HCEC 1CT (cell line): ENCODE measurements around the gene ARHGEF10L.

ENCODE experiments used
- DNase-seq: peaks from one replicate; pipeline ENCODE4 v3.0.0-alpha.2; 2017

ARHGEF10L gene

DNA sequence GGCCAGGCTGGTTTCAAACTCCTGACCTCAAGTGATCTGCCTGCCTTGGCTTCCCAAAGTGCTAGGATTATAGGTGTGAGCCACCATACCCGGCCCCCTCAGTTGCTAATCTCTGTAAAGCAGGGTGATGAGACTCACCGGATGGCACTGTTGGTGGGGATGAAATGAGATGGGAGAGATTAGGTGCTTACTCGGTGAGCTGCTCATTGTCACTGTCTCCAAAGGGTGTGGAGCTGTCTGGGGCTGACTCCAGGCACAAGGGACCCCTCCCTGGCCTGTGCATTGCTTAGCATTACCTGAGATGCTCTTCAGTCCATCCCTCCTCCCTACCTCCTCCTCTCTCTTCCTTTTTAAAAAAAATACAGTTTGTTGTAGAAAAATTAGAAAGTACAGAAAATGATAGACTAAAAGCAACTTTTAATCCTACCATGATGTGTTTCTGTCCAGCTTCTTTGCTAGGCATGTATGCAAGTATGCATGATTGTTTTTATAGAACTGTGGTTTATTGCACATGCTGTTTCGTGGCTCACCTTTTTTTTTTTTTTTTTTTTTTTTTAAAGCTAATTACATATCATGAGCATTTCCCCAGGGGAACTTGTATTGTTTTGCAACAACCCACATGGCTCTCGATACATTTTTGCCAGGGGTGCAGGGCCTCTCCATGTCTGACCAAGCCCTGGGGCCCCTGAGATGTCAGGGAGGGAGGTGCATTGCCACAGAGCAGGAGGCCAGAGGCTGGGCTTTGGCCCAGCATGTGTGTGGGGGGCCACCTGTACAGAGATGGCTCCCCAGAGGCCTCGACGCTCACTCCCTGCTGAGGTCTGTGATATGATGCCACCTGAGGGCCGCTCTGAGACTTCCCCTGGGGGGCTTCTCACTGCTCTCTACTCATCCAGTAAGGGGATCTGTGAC, 55.4 kb downstream of the ARHGEF10L start:
- no peak for DNase-seq

- DNase-seq = no peak
These were observed 56.1 kb downstream of the ARHGEF10L start for GRCh38 chr1:17595602-17595925.

DNA sequence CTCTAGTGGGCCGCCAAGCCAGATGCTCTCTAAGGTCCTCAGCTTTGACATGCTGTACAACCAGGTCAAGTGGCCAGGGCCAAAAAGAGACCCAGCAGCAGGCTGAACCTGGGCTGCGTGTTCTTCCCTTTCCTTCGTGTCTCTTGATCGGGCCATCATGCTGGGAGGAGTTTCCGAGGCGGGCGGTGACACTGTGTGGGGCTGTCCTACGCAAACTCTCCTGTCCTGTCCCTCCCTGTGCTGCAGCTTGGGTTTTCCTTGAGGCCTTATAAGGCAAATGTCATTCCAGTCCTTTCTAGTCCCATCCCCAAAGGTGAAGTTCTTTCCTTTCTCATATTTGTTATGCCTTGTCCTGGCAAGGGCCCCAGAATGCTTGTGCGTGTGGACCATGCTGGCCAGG, 56.7 kb downstream of the ARHGEF10L start:
- no peak for DNase-seq

DNA sequence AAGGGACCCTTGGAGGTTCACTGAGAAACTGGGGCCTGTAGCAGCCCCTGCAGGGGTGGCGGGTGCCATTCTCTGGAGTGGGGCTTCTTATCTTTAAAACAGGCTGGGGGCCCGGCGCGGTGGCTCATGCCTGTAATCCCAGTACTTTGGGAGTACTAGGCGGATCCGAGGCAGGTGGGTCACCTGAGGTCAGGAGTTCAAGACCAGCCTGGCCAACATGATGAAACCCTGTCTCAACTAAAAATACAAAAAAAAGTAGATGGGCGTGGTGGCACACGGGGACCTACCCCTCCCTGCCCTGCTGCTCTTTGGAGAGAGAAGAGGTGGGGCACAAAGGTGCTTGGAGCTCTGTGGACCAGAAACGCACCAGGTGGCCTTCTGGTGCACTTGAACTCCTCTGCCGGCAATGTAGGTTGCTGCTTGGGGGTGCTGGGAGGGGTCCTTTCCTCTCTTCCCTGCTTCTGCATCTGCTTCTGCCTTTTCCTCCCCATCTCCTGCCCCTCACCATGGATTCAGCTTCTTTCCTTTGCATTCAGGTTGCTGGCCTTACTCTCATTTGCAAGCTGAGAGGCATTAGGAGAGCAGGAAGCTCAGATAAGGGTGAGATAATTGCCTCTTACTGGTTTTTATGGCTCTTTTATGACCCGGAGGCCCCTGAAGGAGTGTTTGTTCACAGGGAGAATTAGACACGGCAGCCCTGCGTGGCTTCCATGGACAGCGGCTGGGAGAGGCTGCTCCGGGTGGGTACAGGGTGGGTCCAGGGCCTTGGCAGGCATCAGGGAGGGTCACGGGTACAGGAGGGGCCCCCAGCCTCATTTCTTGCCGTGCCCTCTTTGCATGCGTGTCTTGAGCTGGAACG, 57.4 kb downstream of the ARHGEF10L start:
- DNase-seq = no peak

DNA sequence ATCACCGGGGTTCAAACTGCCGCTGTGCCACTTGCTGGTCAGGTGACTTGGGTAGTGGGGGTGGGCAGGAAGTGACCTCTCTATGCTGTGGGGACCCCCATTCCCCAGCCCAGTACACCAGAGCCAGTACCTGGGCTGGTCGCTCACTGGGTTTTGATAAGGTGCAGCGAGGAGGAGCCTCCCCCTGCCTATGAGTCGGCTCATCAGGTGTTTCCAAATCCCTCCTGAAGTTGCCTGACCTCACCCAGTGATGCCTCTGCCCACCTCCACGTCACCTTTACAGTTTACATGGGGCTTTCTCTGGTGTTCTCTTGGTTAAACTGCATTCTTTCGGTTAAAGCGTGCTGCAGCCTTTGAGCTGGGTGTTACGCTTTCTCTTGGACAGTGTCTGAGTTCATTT, 58.2 kb downstream of the ARHGEF10L start:
- no peak for DNase-seq

GRCh38 chr1:17598251-17598650, 58.8 kb downstream of the ARHGEF10L start:
- no peak for DNase-seq

GRCh38 chr1:17599291-17599953, 59.9 kb downstream of the ARHGEF10L start:
- DNase-seq = no peak

DNA sequence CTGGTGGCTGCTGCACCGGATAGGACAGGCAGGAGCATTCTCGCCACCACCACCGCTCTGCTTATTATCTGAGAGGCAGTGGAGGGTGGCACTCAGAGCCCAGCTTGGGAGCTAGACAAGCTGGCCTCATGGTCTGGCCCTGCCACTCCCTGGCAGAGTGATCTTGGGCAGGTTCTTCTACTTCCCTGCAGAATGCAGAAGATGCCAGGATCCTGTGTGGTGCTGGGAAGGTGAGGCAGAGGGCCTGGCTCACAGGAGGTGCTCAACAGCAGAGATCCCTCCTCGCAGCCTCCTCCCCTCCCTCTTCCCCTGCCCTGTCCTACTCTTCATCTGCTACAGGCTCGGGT, 60.4 kb downstream of the ARHGEF10L start:
- DNase-seq = no peak

DNA sequence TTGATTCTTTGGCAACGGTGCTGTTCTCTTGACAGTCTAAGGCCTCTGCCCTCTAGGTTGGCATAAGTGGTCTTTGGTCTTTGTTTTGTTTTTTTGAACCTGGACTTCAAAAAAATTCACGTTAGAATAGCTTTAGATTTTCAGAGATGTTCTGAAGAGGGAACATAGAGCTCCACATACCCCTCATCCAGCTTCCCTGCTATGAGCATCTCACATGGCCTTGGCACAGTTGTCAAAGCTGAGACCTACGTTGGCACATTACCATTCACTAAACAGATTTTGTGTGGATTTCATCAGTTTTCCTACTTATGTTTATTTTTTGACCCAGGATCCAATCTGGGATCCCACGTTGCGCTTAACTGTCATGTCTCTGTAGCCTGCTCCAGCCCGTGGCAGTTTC, 60.8 kb downstream of the ARHGEF10L start:
- no peak for DNase-seq

- no peak for DNase-seq
These were observed 62.3 kb downstream of the ARHGEF10L start for GRCh38 chr1:17601643-17602382.

- no peak for DNase-seq
These were observed 63.8 kb downstream of the ARHGEF10L start for GRCh38 chr1:17603091-17603841.

DNA sequence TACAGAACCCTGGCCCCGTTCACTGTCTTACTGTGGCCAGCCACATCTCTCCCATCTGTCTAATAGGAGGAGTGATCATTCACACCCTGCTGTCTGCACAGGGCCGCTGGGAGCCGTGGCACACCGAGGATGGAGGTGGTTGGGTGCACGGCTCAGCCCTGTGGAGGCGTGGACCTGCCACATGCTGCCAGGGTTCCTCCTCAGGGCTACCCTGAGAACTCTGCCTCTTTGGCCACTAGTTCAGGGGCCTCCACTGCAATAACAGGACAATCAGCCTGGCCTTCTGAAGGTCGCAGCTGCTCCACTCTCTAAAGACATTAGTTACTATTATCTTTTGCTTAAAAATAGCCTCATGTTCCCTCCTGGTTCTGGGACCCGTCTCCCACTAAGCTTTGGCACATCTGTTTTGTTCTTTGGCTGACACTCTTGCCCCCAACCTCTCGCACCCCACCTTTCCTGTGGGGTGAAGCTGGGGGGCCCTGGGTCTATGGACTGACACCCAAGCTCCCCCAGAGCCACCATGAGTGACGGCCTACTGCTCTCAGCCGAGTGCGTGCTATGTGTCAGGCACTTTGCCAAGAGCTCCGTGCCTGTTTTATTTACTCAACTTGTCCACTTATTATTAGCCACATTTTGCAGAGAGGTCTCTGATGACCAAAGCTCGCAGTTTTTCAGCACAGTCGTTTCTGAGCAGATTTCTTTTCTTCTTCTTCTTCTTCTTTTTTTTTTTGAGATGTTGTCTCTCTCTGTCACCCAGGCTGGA, 66.3 kb downstream of the ARHGEF10L start:
- no peak for DNase-seq

DNA sequence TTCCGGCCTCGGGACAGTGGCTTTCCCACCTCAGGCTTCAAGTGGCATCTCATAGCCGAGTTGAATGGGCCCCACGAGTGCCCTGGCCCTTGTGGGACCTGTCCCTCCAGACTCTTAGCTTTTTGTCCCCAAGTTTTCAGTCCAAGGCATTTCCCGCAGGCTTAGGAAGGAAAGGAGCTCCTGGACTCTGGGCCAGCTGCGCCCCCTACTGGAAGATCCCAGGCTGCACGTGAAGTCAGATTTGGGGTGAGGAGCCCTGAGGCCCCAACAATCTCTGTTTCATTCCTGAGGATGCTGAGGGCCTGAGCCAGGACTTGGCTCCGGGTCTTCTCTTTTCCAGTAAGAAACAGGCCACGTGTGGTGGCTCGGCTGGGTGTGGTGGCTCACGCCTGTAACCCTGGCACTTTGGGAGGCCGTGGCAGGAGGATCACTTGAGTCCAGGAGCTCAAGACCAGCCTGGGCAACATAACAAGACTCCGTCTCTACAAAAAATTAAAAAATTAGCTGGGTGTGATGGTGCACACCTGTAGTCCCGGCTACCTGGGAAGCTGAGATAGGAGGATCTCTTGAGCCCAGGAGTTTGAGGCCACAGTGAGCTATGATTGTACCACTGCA, 67.4 kb downstream of the ARHGEF10L start:
- peak; percentile 54 for DNase-seq

DNA sequence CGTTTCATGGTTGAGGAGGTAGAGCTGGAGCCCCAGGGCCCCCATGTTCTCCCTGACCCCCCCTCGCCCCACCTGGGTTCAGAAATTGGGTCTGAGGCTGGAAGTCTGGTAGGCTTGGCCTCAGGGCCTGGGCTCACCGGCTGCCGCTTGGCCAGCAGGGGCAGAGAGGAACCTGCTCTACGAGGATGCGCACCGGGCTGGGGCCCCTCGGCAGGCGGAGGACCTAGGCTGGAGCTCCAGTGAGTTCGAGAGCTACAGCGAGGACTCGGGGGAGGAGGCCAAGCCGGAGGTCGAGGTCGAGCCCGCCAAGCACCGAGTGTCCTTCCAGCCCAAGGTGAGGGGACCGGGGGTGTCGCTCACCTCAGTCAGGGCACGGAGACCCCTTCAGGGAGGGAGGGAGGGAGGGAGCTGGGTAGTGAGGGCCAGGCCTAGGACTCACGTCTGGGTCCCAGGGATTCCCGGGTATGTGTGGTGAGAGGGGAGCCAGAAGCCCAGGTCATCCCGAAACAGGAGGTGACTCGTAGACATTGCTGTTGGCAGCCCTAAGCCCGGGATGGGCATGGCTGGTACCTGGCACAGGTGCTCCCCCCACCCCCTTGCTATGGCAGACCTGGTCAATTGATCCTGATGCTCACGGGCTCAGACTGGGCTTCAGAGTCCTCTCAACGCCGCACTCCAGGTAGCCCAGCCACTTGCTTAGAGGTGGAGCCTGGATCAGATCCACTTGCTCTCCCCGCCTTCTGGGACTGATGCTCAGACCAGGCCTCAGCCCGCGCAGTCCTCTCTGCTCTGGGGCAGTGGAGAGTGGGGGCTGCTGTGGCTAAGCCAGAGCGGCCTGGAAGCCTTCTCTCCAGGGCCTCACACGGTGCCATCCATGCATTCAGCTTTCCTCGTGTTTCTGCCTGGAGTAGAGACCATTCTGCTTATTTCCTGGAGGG, 68.4 kb downstream of the ARHGEF10L start:
- no peak for DNase-seq

DNA sequence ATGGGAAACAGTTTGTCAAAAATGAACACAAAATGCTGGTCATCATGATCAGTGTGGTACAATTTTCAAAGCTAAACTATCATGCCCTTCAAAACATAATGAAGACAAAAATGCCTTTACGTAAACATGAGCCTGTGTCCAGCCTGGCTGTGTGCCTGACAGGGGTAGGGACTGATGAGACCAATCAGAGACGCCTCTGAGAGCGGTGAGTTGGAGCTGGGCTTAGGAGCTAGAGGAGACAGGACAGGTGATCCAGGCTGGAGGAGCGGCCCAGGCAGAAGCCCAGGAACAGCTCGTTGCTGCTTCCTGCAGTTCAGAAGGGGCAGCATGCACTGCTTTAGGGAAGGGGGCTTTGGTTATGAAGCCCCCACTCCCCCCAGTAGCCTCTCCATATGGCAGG, 70.0 kb downstream of the ARHGEF10L start:
- no peak for DNase-seq

DNA sequence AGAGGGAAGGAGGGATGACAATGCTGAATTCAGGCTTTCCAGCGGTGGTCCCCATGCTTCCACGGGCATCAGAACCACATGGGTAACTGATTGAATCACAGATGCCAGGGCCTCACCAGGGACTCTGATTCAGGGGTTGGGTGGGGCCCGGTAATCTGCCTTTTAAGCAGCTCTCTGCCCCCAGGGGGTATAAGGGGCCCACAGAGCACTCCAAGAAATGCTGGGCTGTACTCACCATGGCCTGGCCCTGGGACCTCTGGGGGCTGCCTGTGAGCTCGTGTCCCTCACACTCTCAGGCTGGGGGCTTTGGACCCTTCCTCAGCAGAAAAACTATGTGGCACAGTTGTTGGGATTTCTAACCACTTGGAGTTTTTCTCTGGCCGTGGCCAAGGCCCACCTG, 70.6 kb downstream of the ARHGEF10L start:
- no peak for DNase-seq

DNA sequence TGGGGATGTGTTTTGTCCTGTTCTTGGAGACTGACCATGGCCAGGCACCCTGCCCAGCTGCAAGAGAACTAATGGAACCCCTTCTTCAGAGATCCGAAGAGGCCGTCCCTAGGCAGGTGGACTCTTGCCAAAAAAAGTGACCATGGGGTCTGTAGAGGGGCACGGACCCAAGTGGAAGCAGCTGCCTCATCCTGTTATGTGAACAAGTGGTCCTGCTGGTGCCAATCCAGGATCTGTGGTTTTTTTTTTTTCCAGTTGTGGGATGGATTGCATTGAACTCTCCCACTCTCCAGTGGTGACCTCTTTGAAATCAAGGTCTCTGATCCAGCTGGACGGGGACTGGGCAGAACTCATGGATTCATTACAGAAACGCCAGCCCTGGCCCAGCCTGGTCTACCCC, 71.2 kb downstream of the ARHGEF10L start:
- DNase-seq = no peak

DNA sequence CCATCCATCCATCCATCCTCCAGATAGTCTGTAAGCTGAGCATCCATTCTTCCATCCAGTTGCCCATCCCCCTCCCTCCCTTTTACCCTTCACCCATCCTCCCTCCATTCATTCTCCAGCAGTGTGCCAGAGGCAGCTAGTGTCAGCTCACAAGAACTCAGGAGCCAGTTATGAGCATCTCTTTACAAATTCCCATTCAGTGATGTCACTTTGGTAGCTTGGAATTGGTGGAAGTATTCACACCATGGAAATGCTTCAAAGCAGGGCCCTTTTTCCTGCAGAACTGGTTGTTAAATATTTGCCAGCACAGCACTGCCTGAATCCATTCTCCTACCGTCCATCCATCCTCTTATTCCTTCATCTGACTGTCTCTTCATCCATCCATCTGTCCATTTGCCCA, 72.5 kb downstream of the ARHGEF10L start:
- DNase-seq = peak; percentile 37

DNA sequence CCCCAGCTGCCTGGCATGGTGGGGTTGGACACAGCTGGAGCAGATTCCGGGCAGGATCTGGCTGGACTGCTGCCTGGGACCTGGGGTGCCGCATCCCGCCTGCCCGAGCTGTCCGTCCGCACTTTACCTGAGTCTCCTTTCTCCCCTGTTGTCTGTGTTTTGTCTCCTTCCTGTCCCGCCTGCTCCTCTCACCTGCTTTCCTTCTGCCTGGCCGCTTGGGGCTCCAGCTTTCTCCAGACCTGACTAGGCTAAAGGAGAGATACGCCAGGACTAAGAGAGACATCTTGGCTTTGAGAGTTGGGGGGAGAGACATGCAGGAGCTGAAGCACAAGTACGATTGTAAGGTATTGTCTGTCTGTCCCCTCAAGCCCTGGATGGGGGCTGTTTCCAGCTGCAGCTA, 73.3 kb downstream of the ARHGEF10L start:
- DNase-seq = no peak

DNA sequence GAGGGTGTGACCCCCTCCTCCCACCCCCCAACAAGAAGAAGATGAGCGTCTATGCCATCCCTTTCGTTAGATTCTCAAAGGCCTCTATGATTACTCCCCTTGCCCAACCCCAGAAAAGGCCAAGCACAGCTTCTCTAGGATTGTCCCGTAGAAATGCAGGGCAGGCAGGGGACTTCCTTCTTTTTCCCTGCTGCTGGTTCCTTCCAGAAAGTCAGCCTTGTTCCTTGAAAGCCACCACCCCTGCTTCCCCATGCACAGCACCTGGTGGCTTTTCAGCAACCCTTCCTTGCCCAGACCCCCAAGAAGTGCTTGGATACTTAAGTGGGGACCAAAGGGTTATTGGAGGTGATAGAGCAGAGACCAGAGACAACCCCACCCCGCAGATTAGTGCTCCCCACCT, 75.1 kb downstream of the ARHGEF10L start:
- DNase-seq = no peak
